ENCODE measurements around the gene SEC24A.
"Not testable (repeated sequence)": the region's sequence is repeated elsewhere in the genome, so short reads cannot be mapped to it uniquely, and the experiment has no call there.

Gene SEC24A

GRCh38 chr5:134758504-134759341 is 110.1 kb downstream of the SEC24A start, which contains the start of gene DDX46:
Gene DDX46 (plus strand): TSS chr5:134758779. CDS start chr5:134758939, 160 bp downstream.
- DNase-seq, result peak; percentile 92 to 94

- not testable (repeated sequence) for DNase-seq
Observed at GRCh38 chr5:134767528-134768291, 119.1 kb downstream of the SEC24A start.

- DNase-seq, result no peak
Observed at GRCh38 chr5:134769206-134769605, 120.6 kb downstream of the SEC24A start.

- no peak for DNase-seq
Observed at GRCh38 chr5:134772461-134773125, 124.0 kb downstream of the SEC24A start.

- no peak for DNase-seq
Observed at GRCh38 chr5:134777366-134777765, 128.8 kb downstream of the SEC24A start.
